NCI-H526 treated with DMSO at 0.1 percent for 48 hours (cell line): ENCODE results near the gene FTCDNL1.

Source experiments
- DNase-seq: peaks from one replicate; lab custom pipeline; 2025; lab: John Stamatoyannopoulos, UW

FTCDNL1 gene

DNA sequence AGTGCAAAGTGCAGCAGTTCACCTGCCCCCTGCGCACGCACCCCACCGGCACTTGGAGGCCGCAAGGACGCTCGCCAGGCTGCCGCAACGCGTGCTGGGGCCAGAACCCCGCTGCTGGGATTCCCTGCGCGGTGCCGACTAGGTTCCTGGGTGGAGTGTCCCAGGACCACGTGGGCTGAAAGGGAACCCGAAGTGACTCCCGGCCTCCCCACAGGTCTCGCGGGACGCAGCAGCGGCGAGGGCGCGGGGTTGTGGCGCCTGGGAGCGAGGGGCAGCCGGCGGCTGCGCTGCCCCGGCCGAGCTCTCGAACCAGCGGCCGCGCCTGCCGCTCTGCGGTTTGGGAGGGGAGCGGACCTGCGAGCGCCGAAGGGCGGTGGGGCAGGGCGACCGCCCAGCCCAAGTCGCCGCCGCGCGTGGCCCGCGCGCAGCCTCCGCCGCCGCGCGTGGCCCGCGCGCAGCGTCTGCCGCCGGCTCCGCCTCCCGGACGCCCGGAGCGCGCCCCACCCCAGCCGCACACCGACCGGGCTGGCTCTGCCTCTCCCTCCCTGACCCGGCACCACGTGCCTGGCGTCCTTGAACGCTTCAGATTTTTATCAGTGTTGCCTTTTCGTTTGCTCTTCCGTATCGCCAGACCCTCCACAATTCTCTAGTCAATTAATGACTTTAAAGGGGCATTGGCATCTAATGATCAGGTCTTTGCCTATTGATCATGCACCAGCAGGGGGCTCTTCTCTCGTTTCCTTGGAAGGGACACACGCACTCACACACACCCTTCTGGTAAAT, at the start of gene FTCDNL1:
Gene FTCDNL1 (minus strand): TSS at position 475 of the 783 bp plus-strand sequence. CDS start 2,230 bp downstream, outside the sequence.
- peak; percentile 59 for DNase-seq

- DNase-seq, result no peak
Observed at GRCh38 chr2:199896617-199897016, 45.6 kb upstream of the FTCDNL1 start.

- no peak for DNase-seq
Observed at GRCh38 chr2:199895406-199895805, 44.4 kb upstream of the FTCDNL1 start.

DNA sequence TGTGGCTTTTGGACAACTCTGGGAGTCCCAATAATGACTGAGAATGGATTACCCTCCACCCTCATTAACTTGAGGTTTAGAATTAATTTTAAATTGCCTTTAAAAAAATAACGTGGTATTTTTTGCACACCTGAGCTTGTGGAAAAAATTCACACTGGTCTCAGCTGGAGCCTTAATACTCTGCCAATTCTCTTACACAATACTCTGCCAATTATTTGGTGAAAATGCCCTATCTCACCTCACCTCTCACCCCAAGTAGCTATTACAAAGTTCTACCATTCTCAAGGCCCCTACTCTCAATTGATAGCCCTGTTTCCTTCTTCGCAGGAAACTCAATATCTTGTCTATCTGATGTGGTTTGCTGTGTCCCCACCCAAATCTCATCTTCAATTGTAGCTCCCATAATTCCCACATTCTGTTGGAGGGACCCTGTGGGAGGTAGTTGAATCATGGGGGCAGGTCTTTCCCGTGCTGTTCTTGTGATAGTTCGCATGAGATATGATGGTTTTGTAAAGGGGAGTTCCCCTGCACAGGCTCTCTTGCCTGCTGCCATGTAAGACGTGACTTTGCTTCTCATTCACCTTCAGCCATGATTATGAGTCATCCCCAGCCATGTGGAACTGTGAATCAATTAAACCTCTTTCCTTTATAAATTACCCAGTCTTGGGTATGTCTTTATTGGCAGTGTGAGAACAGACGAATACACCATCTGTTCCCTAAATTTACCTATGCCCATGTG, 32.7 kb upstream of the FTCDNL1 start:
- no peak for DNase-seq

DNA sequence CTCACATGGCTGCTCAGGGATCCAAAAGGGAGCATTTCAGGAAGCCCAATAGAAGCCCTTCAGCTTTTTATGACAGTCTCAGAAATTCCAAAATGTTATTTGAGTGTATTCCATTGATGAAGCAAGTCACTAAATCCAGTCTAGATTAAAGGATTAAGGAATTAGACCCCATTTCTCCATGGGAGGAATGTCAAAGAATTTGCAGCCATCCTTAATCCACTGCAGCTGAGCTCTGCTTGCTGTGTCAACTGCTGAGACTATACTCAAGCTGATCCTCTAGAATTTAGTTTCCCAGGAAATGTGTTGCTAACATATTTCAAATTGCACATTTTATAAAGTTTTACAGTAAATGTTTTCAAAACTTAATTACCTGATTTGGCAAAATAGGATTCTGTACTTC, 31.7 kb upstream of the FTCDNL1 start:
- no peak for DNase-seq

- DNase-seq, result no peak
Observed at GRCh38 chr2:199875400-199875799, 24.4 kb upstream of the FTCDNL1 start.

GRCh38 chr2:199874209-199874608, 23.2 kb upstream of the FTCDNL1 start:
- no peak for DNase-seq

- no peak for DNase-seq
Observed at GRCh38 chr2:199870581-199870980, 19.6 kb upstream of the FTCDNL1 start.

DNA sequence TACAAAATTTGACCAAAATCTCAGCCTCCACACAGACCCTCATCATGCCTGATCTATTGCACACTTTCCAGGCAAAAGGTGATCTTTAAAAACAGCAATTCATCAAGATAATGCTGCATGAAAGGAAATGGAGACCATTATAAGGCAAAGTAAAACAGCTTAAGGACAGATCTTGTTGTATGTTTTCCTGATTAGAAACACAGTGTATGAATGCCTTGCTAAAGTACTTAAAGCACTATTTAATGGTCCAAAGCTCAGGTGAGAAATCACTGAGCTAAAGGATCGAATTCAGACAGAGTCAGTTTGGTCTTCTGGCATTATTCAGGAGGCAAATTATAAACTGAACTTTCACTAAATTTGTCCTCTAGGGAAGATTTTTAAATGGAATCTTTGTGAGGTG, 18.7 kb upstream of the FTCDNL1 start:
- DNase-seq, result no peak

- no peak for DNase-seq
Observed at GRCh38 chr2:199869227-199869541, 18.2 kb upstream of the FTCDNL1 start.

- DNase-seq, result no peak
Observed at GRCh38 chr2:199868431-199869226, 17.6 kb upstream of the FTCDNL1 start.

DNA sequence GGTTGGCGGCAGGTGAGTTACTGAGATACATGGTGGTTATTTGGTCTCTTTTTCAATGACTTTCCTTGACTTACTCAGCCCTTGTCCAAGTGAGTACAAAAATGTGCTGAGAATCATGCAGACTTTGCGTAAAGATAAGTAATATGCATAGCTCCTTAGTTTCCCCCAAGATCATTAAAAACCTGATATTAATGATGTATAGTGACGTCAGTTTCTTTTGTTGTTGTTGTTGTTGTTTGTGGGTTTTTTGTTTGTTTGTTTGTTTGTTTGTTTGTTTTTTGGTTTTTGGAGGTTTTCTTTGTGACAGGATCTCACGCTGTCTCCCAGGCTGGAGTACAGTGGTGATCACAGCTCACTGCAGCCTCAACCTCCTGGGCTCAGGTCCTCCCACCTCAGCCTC, 14.9 kb upstream of the FTCDNL1 start:
- DNase-seq, result no peak

DNA sequence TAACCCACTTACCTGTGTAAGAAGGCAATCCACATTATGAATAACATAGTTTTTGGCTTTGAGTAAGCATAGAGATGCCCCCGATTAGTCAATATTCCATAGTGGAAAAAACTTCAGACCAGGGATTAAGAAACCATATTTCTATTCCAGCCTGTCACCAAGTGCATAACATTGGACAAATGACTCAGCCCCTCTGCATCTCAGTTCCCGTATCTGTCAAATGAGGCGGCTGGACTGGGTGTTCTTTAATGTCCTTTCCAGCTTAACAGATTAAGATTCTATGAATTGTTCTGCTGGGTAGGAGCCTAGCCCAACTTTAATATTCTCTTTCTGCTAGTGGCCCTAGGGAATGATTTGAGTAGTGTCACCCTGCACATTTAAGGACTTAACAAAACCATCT, 11.8 kb upstream of the FTCDNL1 start:
- DNase-seq, result no peak

GRCh38 chr2:199861132-199861774, 10.3 kb upstream of the FTCDNL1 start:
- no peak for DNase-seq

GRCh38 chr2:199855812-199856211, 4.8 kb upstream of the FTCDNL1 start:
- no peak for DNase-seq

DNA sequence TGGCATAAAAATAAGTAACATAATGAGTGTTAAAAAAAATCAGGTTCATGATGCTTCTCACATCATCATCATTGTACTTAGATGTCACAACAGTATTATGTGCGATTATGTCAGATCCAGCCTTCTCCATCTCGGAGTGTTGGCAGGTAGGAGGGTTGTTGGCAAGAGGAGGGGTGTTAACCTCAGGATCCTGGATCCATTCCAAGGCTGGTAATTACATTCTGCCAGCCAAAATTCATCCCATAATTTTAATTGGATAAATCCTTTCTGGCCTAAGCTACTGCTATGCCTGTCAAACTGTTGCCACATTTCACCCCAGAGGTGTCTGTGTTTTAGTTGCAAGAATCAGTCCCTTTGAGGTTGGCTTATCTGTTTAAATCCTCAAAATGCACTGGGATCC, 891 bp upstream of the FTCDNL1 start:
- DNase-seq, result no peak

DNA sequence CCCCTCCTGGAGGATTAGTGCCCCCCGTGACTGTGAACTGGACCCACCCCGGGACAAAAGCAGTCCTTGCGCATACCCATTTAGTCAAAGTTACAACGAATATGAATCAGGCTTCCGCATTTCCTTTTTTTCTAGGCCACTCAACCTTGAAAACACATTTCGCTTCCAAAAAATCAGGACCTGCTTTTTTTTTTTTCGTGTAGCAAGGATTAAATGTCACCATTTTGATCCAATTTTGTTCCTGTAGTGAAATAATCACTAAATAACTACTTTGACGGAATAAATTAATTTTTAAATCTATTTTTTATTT, 464 bp upstream of the FTCDNL1 start:
- DNase-seq, result no peak

DNA sequence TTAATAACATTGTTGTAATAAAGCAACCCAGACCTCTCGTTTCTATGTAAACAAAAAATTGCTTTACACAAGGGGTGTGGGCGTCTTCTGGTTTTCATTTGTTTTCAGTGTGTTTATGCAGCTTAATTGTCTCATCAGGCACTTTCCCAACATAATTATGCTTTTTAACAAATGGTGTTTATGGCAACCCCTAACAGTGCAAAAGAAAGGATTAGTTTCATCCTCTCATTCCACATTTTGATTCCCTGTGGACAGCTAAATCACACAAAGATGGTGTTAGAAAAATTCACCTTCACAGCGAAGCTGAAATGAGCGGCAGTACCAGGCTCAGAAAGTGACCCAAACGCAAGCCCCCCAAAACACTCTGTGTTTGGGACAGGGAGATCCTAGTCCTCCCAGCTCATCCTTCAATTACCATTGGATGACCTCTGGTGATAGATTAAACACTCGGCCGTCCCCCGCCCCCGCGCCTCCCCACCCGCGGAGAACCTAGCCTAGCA, 724 bp downstream of the FTCDNL1 start:
- no peak for DNase-seq

DNA sequence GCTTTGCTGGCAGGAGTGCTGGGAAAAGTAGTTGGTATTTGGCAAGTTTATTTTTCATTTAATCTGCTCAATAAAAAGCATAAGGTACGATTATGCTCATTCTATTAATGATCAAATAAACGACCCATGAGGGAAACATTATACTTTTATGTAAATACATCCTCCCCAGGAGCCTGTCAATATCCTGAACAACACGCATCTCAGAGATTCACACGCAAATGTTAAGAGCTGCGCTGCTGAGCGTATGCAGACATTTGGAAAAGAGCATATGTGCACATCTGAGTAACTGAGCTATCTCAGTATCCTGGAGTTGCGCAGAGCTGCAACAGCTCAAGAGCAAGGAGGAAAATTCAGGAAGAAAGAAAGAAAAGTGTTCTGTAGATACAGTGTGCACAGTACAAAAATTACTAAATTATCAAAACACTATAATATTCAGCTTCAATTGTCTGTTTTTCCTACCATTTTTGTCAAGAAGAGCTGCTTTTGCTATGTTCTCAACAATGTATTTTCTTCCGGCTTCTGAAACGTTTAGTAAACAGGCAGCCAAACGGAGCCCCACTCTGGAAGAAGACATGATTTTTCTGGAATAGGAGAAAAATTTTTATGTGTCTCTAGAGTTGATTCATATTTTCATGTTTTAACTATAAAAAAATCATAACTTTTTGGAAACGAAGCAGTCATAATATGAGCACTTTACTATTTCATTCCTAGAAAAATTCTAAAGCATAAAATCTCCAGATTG, 2.4 kb downstream of the FTCDNL1 start:
- peak; percentile 19 for DNase-seq

- DNase-seq, result no peak
Observed at GRCh38 chr2:199847181-199847864, 3.7 kb downstream of the FTCDNL1 start.
